SH-SY5Y (cell line): ENCODE results near the gene HSPA1B.

Source experiments
- GATA2 ChIP-seq: IDR thresholded peaks from 2 replicates; pipeline ENCODE4 v1.6.1; 2011; ENCODE audit warnings: mild to moderate bottlenecking, low read depth, low read length
- GATA3 ChIP-seq: IDR thresholded peaks from 2 replicates; pipeline ENCODE4 v1.6.1; 2011; ENCODE audit warnings: low read depth, mild to moderate bottlenecking, low read length, moderate library complexity

DNA sequence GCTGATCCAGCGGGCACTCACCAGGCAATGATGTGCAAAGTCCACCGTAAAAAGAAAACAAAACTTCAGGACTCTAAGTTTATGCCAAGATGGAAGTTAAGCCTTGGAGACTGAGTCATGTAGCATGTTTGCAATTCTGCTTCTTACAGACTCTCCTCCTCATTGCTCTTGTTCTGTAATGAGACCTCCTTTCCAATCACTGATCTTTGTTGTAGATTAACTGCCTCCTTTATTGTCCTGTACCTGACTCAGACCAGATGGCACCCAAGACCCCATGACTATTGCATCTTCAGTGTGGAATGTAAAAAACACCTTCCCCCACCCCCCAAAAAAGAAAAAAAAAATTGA, 23.9 kb downstream of the HSPA1B start:
- TF ChIP-seq GATA3 (no peak), GATA2 (no peak)
